H1 (cell line): ENCODE results near the gene PLEKHG5. TPM values are rescaled to one million over a fixed set of nuclear protein-coding genes. Genes with fewer than 3 reads are reported as not detected.

Experiments
- ATF3 ChIP-seq: IDR thresholded peaks from 2 replicates; pipeline ENCODE4 v1.6.1; 2011; ENCODE audit warnings: low read depth, mild to moderate bottlenecking, low read length; ENCODE audit not compliant: insufficient read depth
- BCL11A ChIP-seq, 2 experiments: IDR thresholded peaks; one replicate each; pipeline ENCODE4 v1.6.1; 2011; ENCODE audit warnings: low read depth in 2 of 2, low read length in 2 of 2, mild to moderate bottlenecking in 2 of 2
- CBX8 ChIP-seq: fragments of 300-800, 300-1000 bp; sonication (generic); IDR thresholded peaks from 2 replicates; pipeline ENCODE4 v1.7.1; 2016; ENCODE audit warnings: low read depth, low read length, borderline replicate concordance
- POLR2AphosphoS5 ChIP-seq: IDR thresholded peaks from 2 replicates; pipeline ENCODE4 v1.6.1; 2011; ENCODE audit warnings: low read depth, low read length
- SAP30 ChIP-seq: fragments of 300-600 bp; sonication (generic); IDR thresholded peaks from 2 replicates; pipeline ENCODE4 v1.7.1; 2012; ENCODE audit warnings: low read length, moderate library complexity, mild to moderate bottlenecking, inconsistent platforms; ENCODE audit not compliant: insufficient read depth, insufficient replicate concordance
- SIRT6 ChIP-seq: IDR thresholded peaks from one replicate; pipeline ENCODE4 v1.7.1; 2012; ENCODE audit warnings: low read length, inconsistent platforms
- ZNF274 ChIP-seq: IDR thresholded peaks from 2 replicates; pipeline ENCODE4 v1.7.0; 2012; ENCODE audit warnings: low read length, borderline replicate concordance; ENCODE audit errors: extremely low read depth
- polyA plus RNA-seq, 7 experiments: library from polyadenylated mRNA; depleted of rRNA in 3 of 7; stranded (reverse) in 5 of 7; unstranded in 2 of 7; fragments of >200 nt in 5 of 7; fragments of 200-250 nt in 2 of 7; gene quantifications; 1 replicate in 5 of 7; 2 replicates in 1 of 7; 4 replicates in 1 of 7; pipeline versions ENCODE4 v1.2.1 to v1.2.3, GENCODE V29; 2011 to 2013; ENCODE audit warnings: missing spikeins in 2 of 7, mixed read lengths in 2 of 7
- total RNA-seq: library from RNA; stranded (reverse); fragmentation: NEBNext Ultra II Directional; extraction: Animal tissue kit (Norgen Biotek cat#: 25700); gene quantifications from 2 replicates; pipeline ENCODE4 v1.2.1, GENCODE V29; 2021

Gene PLEKHG5
- total and polyA plus RNA-seq, 2 of the 8 experiments (the other 6 are each of a cell fraction or from before 2014, with no cell fraction given): 10.4 to 13.8 TPM

GRCh38 chr1:6427441-6428390, 63.8 kb downstream of the PLEKHG5 start (continued):
- no peak for TF ChIP-seq BCL11A (IDR thresholded peaks at IDR 0.05; ENCODE audit: low read depth in 2 of 2, low read length in 2 of 2)
- TF ChIP-seq SAP30: no peak
- no peak for TF ChIP-seq ATF3
- TF ChIP-seq SIRT6: no peak
- TF ChIP-seq ZNF274: no peak
- no peak for TF ChIP-seq CBX8
- TF ChIP-seq POLR2AphosphoS5: no peak
